ENCODE results near the gene C16orf90. TPM values are rescaled to one million over a fixed set of nuclear protein-coding genes. Genes with fewer than 3 reads are reported as not detected.

Gene C16orf90
- total and polyA plus RNA-seq, 2 donors (not counting 1 experiment from before 2014, with no cell fraction given) = not detected

GRCh38 chr16:3519581-3519980 lies 24.3 kb upstream of the C16orf90 start:
- Histone ChIP-seq H2AFZ (ENCODE audit: insufficient read depth, low read depth, low read length, poor library complexity, severe bottlenecking) (no peak overlapping the region), H3K4me2 (replicated peaks; ENCODE audit: low read depth, low read length, poor library complexity, severe bottlenecking) (no peak overlapping the region), H3K9ac (ENCODE audit: low read length) (no peak overlapping the region), H3K27ac (ENCODE audit: low read length in 2 of 2) (no peak overlapping the region), H3K36me3 (replicated peaks in 1 of 2; ENCODE audit: control extremely low read depth in 1 of 2, control insufficient read depth in 1 of 2, extremely low read depth in 1 of 2, insufficient read depth in 2 of 2, low read length in 1 of 2) (peaks cover 0 to 11% of the 10 kb centered on the region in 2 experiments), H3K4me3 (ENCODE audit: control extremely low read depth in 1 of 5, extremely low read depth in 1 of 5, insufficient read depth in 1 of 5, low read depth in 2 of 5, low read length in 4 of 5) (no peak overlapping the region), H4K20me1 (ENCODE audit: control insufficient read depth, insufficient read depth, low read length, poor library complexity, severe bottlenecking) (no peaks in the 10 kb centered on the region), H3K4me1 (ENCODE audit: control insufficient read depth in 2 of 2, insufficient read depth in 2 of 2, low read length in 2 of 2) (no peaks in the 10 kb centered on the region), H3K79me2 (ENCODE audit: control insufficient read depth, insufficient read depth, low read length) (no peaks in the 10 kb centered on the region), H3K9me3 (ENCODE audit: control extremely low read depth in 1 of 3, control insufficient read depth in 2 of 3, insufficient read depth in 1 of 3, low read length in 2 of 3) (no peaks in the 10 kb centered on the region), H3K27me3 (replicated peaks in 1 of 4; ENCODE audit: control extremely low read depth in 1 of 4, control insufficient read depth in 3 of 4, insufficient read depth in 4 of 4, low read length in 3 of 4) (no peaks in the 10 kb centered on the region)
- Mint-ChIP-seq H3K4me3 (no peak overlapping the region), H3K4me1 (no peaks in the 10 kb centered on the region), H3K27me3 (no peaks in the 10 kb centered on the region), H3K9me3 (ENCODE audit: insufficient read depth) (no peaks in the 10 kb centered on the region), H3K27ac (no peak overlapping the region)
- intact Hi-C loops (cut with micrococcal nuclease) = no loop called here
- CTCF ChIA-PET = no interaction called here
- TF ChIP-seq CTCF (IDR thresholded peaks at IDR 0.05) (no peak), EZH2 (IDR thresholded peaks at IDR 0.05; ENCODE audit: borderline replicate concordance, insufficient read depth, low read depth, low read length, poor library complexity, severe bottlenecking) (no peak)
- POLR2A ChIA-PET = no interaction called here
- WGBS (ENCODE audit: insufficient coverage) = 100% methylated on average over 2 of the region's 2 CpGs
- DNase-seq = no peak
- ATAC-seq (ENCODE audit: low read depth) = no peak

GRCh38 chr16:3518986-3519348 lies 23.7 kb upstream of the C16orf90 start:
- Histone ChIP-seq H3K27me3 (replicated peaks in 1 of 4; ENCODE audit: control extremely low read depth in 1 of 4, control insufficient read depth in 3 of 4, insufficient read depth in 4 of 4, low read length in 3 of 4) (no peaks in the 10 kb centered on the region), H3K79me2 (ENCODE audit: control insufficient read depth, insufficient read depth, low read length) (no peaks in the 10 kb centered on the region), H3K27ac (ENCODE audit: low read length in 2 of 2) (no peak overlapping the region), H2AFZ (ENCODE audit: insufficient read depth, low read depth, low read length, poor library complexity, severe bottlenecking) (no peak overlapping the region), H3K36me3 (replicated peaks in 1 of 2; ENCODE audit: control extremely low read depth in 1 of 2, control insufficient read depth in 1 of 2, extremely low read depth in 1 of 2, insufficient read depth in 2 of 2, low read length in 1 of 2) (peaks cover 0 to 12% of the 10 kb centered on the region in 2 experiments), H3K9me3 (ENCODE audit: control extremely low read depth in 1 of 3, control insufficient read depth in 2 of 3, insufficient read depth in 1 of 3, low read length in 2 of 3) (no peaks in the 10 kb centered on the region), H3K4me3 (ENCODE audit: control extremely low read depth in 1 of 5, extremely low read depth in 1 of 5, insufficient read depth in 1 of 5, low read depth in 2 of 5, low read length in 4 of 5) (no peak overlapping the region), H3K9ac (ENCODE audit: low read length) (no peak overlapping the region), H4K20me1 (ENCODE audit: control insufficient read depth, insufficient read depth, low read length, poor library complexity, severe bottlenecking) (no peaks in the 10 kb centered on the region), H3K4me2 (replicated peaks; ENCODE audit: low read depth, low read length, poor library complexity, severe bottlenecking) (no peak overlapping the region), H3K4me1 (ENCODE audit: control insufficient read depth in 2 of 2, insufficient read depth in 2 of 2, low read length in 2 of 2) (no peaks in the 10 kb centered on the region)
- intact Hi-C loops (cut with micrococcal nuclease) = no loop called here
- Mint-ChIP-seq H3K4me1 (no peaks in the 10 kb centered on the region), H3K4me3 (no peak overlapping the region), H3K27ac (no peak overlapping the region), H3K9me3 (ENCODE audit: insufficient read depth) (no peaks in the 10 kb centered on the region), H3K27me3 (no peaks in the 10 kb centered on the region)
- 93% methylated on average over 8 of the region's 8 CpGs for WGBS (ENCODE audit: insufficient coverage)
- ChIA-PET POLR2A (no interaction called here), CTCF (no interaction called here)
- ATAC-seq (ENCODE audit: low read depth) = no peak
- DNase-seq = no peak
- no peak for TF ChIP-seq EZH2 (IDR thresholded peaks at IDR 0.05; ENCODE audit: borderline replicate concordance, insufficient read depth, low read depth, low read length, poor library complexity, severe bottlenecking)
- no peak for TF ChIP-seq CTCF (IDR thresholded peaks at IDR 0.05)

Measured in B cell (primary cell).